Measurements from ENCODE around the gene MLN.

DNA sequence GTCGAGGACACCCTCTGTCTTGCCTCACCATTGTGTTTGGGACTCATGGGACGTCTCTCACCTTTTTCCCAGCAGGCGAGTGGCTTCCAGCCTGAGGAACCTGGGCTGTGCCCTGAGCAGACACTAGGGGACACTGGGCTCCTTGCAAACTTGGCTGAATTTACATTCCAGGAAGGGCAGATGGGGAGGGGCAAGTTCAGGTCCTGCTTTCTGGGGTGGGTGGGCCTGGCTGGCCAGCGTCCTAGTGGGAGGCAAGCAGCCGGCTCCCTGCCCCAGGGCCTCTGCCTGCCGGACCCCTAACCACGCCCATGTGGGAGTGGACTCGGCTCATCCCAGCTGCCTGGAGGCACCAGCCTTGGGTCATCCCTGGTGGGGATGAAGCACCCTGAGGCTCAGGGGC is 48.2 kb upstream of the MLN start:
- TF ChIP-seq YY1 (IDR thresholded peaks at IDR 0.05; ENCODE audit: insufficient read depth, insufficient read length) (no peak), SUZ12 (IDR thresholded peaks at IDR 0.05; ENCODE audit: extremely low read depth, insufficient read depth, insufficient read length) (no peak), ZNF274 (IDR thresholded peaks at IDR 0.05; ENCODE audit: low read depth, low read length) (no peak)
